Inferior parietal cortex (tissue), 1 donor: Measurements from ENCODE around the gene MT1M.
"Not testable (repeated sequence)": the region's sequence is repeated elsewhere in the genome, so short reads cannot be mapped to it uniquely, and the experiment has no call there.

Experiments
- DNase-seq: peaks from one replicate; pipeline ENCODE4 v3.0.0-alpha.2; 2016; ENCODE audit errors: extremely low spot score

Gene MT1M

DNA sequence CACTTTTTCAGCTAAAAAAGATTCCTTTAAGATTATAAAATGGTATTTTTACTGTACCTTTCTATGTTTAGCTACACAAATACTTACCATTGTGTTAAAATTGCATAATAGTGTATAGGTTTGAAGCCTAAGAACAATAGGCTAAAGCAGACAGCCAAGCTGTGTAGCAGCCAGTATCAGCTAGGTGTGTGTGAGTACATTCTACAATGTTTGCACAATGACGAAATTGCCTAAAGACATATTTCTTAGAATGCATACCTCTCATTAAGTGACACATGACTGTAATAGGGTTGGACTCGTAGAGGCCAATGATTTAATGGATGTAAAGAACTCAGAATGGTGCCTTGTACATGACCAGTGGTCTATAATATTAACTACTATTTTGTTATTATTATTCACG is 17.4 kb downstream of the MT1M start:
- no peak for DNase-seq

- no peak for DNase-seq
Observed at GRCh38 chr16:56651586-56651985, 19.1 kb downstream of the MT1M start, which contains the start of gene MT1B. Gene MT1B (plus strand): TSS chr16:56651886. CDS start chr16:56651954, 68 bp downstream.

GRCh38 chr16:56652600-56652999 is 20.1 kb downstream of the MT1M start:
- DNase-seq, result no peak

GRCh38 chr16:56653218-56653617 is 20.8 kb downstream of the MT1M start:
- DNase-seq, result no peak

DNA sequence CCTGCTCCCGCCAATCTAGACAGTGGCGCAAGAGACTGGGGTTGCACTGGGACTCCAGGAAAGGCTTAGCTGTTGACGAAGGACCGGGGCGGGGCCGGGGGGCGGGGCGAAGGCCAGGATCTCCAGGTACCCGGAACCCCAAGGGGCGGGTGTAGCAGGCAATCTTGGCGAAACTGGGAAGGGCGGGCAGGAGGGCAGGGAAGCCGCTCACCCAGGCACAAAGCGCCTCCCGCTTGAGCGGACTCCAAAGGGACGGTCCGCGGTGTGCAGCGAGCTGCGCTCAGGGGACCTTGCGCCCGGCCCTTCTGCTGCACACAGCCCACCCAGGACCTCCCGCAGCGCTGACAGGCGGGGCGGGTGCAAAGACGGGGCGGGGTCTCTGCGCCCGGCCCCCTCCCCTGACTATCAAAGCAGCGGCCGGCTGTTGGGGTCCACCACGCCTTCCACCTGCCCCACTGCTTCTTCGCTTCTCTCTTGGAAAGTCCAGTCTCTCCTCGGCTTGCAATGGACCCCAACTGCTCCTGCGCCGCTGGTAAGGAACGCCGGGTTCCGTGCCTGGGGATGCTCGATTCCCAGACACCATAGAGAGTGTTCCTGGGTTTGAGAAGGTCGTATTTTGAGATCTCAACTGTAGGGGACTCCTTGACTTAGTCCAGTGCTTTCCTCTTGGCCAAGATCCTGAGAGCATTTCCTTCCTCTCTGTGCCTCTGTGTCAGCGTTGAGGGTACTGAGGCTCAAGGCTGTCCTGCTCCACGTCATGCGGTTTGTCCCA is 25.3 kb downstream of the MT1M start, which contains the start of gene MT1F:
TSS of gene MT1F (plus strand) at position 405 of the 772 bp plus-strand sequence. CDS start at position 505, 100 bp downstream.
- no peak for DNase-seq

GRCh38 chr16:56658327-56658875 is 25.9 kb downstream of the MT1M start:
- no peak for DNase-seq

GRCh38 chr16:56662357-56663354 is 30.2 kb downstream of the MT1M start:
- no peak for DNase-seq

DNA sequence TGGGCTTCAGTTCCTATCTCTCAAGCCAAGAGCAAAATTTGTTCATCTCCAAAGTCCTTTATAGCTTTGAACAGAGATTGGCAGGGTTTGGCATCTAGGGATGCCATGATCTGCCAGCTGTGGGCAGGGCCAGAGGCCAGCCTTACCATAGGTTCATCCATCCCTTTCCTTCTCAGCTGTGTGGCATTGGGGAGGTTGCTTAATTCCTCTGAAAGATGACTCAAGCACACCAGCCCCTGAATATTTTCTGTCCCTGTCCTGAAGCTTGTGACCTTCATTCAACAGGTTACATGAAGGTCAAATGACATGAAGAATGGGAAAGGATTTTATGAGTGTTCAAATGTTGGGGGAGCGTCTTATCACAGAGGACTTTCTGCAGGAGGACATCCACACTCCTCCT is 32.0 kb downstream of the MT1M start:
- no peak for DNase-seq

DNA sequence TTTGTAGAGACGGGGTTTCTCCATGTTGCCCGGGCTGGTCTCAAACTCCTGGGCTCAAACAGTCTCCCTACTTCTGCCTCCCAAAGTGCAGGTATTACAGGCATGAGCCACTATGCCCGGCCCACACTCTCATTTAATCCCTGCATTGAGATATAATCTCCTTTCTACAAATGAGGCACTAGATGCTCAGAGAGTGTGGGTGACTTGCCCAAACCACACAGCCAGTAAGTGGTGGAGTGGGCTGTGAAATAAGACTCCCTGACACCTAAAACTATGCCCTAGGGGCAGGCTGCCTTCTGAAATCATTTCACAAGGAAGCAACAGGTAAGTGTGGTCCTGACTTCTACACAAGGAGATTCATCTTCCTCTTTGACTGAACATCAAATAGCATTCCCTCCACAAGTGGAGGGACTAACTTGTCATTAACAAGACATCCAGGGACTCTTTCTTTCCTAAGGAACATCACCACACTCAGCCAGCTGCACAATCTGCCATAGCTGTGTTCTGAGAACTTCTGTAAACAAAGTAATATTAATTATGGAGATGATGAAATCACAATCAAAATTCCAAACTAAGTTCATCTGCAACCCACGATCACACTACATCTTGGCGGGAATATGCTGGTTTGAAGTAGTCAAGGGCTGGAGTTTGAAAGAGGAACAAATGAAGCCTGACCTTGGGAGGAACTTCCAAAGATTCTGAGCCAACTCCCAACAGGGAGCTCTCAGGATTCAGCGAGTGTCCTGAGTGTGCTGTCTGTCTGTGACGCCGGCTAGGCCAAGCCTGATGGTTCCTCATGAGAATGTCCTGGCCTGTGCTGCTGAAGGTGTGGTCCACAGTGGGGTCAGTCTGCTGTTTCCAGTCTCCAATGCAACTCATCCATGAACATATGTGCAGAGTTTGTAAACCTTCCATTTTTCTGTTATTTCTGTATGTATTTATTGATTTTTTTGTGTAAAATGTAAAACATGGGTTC is 33.1 kb downstream of the MT1M start:
- DNase-seq, result not testable (repeated sequence)

- no peak for DNase-seq
Observed at GRCh38 chr16:56667581-56668571, 35.4 kb downstream of the MT1M start, which contains the start of gene MT1G. Gene MT1G (minus strand): TSS chr16:56668065. CDS start chr16:56667993, 72 bp downstream.

DNA sequence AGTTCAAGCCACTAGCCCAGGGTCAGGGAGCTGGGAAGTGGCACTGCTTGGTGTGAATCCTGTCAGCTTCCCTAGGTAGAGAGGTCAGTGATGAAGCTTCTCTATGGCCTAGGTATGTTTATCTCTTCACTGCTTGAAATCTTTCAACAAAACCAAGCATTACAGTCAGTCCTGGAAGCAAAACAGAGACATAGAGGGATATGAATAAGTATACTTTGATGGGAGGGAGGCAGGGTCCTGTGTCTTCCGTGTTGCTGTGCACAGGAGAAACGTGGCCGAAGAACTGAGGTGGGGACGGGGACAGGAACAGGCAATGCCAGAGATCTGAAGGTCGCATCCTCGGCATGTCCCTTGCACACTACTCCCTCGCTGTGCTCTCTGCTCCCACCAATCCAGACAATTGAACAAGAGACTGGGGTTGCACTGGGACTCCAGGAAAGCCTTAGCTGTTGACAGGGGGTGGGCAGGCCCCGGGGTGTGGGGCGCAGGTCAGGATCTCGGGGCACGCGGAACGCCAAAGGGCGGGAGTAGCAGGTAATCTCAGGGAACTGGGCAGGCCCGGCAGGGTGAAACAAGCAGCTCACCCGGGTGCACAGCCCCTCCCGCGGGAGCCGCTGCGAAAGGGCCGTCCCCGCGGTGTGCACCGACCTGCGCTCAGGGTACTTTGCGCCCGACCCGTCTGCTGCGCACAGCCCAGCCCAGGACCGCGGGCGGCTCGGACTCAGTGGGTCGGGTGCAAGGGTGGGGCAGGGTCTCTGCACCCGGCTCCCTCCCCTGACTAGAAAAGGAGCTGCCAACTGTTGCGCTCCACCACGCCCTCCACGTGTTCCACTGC is 36.8 kb downstream of the MT1M start, which contains the start of gene MT1H:
TSS of gene MT1H (plus strand) at position 810 of the 835 bp plus-strand sequence. CDS start 71 bp downstream, outside the sequence.
- DNase-seq, result no peak

DNA sequence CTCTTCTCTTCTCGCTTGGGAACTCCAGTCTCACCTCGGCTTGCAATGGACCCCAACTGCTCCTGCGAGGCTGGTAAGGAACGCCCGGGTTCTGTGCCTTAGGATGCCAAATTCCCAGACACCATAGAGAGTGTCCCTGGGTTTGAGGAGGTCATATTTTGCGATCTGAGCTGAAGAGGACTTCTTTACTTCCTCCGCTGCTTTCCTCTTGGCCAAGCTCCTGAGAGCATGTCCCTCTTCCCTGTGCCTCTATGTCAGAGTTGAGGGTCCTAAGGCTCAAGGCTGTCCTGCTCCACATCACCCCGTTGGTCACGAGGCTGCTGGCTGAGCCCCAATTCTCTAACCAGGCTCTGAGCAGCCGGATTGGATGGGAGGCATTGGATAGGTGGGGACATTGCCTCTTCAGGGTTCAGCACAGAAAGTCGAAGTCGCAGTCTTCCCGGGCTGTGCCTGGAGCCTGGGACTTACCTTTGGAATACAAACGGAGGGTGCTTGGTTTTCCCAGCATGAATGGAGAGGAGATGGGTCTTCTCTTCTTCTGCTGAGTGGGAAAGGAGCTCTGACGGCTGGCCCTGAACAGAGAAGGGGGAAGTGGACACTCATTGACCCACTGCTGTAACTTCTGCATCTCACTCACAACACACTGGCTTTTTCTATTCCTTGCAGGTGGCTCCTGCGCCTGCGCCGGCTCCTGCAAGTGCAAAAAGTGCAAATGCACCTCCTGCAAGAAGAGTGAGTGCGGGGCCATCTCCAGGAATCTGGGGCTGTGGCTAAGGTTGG is 37.6 kb downstream of the MT1M start:
- no peak for DNase-seq

- no peak for DNase-seq
Observed at GRCh38 chr16:56670620-56670934, 38.1 kb downstream of the MT1M start.

DNA sequence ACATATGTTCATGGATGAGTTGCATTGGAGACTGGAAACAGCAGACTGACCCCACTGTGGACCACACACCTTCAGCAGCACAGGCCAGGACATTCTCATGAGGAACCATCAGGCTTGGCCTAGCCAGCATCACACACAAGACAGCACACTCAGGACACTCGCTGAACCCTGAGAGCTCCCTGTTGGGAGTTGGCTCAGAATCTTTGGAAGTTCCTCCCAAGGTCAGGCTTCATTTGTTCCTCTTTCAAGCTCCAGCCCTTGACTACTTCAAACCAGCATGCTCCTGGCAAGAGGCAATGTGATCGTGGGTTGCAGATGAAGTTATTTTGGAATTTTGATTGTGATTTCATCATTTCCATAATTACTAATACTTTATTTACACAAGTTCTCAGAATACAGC is 39.2 kb downstream of the MT1M start:
- not testable (repeated sequence) for DNase-seq

- DNase-seq, result not testable (repeated sequence)
Observed at GRCh38 chr16:56672171-56672570, 39.7 kb downstream of the MT1M start.

DNA sequence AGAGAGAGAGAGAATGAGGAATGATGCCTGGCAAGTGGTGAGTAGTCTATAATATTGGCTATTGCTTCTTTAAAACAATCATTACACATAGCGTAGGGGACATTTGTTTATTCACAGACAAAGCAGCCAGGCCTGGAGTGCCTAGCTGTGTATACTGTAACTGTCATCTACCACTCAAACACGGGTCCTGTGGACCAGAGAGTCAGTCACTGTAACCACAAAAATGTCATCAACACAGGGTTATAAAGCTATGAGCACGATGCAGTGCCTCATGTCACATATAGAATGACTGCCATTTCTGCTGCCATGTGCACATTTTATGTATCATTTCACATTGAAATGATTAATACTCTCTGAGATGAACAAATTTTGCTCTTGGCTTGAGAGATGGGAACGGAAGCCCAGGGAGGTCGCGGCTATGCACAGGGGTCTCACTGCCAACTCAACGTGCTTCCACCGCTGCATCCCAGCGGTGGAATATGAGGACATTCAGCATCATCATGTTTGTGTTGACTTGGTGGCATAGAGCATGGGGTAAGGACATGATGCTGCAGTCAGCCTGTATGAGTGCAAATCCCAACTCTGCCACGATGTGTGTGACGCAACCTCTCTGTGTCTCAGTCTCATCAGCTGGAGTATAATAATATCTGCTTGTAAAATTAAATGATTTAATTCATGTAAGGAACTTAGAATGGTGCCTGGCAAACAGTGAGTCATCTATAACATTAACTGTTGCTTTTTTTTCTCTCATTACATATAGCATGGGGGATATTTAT is 40.5 kb downstream of the MT1M start:
- DNase-seq, result no peak

- no peak for DNase-seq
Observed at GRCh38 chr16:56673921-56674320, 41.5 kb downstream of the MT1M start.
